ENCODE measurements around the gene PPP3R1. TPM values are rescaled to one million over a fixed set of nuclear protein-coding genes. Genes with fewer than 3 reads are reported as not detected.

The PPP3R1 gene
- total RNA-seq, 1 donor from 2014 or later = 72.3 TPM

GRCh38 chr2:68240446-68240845 is 11.9 kb downstream of the PPP3R1 start:
- H3K4me3 Mint-ChIP-seq (ENCODE audit: unreplicated experiment) = no peak overlapping the region
- peaks cover 56% of the 10 kb centered on the region for H3K4me1 Mint-ChIP-seq (ENCODE audit: low read depth)
- TF ChIP-seq, protein P1, sequence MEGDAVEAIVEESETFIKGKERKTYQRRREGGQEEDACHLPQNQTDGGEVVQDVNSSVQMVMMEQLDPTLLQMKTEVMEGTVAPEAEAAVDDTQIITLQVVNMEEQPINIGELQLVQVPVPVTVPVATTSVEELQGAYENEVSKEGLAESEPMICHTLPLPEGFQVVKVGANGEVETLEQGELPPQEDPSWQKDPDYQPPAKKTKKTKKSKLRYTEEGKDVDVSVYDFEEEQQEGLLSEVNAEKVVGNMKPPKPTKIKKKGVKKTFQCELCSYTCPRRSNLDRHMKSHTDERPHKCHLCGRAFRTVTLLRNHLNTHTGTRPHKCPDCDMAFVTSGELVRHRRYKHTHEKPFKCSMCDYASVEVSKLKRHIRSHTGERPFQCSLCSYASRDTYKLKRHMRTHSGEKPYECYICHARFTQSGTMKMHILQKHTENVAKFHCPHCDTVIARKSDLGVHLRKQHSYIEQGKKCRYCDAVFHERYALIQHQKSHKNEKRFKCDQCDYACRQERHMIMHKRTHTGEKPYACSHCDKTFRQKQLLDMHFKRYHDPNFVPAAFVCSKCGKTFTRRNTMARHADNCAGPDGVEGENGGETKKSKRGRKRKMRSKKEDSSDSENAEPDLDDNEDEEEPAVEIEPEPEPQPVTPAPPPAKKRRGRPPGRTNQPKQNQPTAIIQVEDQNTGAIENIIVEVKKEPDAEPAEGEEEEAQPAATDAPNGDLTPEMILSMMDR (IDR thresholded peaks at IDR 0.05) = no peak
- no peaks in the 10 kb centered on the region for H3K27me3 Mint-ChIP-seq (ENCODE audit: low read depth)
- H3K9me3 Mint-ChIP-seq (ENCODE audit: low read depth) = no peaks in the 10 kb centered on the region
- no peaks in the 10 kb centered on the region for H3K36me3 Mint-ChIP-seq (ENCODE audit: low read depth)
- H3K27ac Mint-ChIP-seq (ENCODE audit: unreplicated experiment) = peak overlapping the region; percentile 24
- no peak for DNase-seq (ENCODE audit: low spot score)

DNA sequence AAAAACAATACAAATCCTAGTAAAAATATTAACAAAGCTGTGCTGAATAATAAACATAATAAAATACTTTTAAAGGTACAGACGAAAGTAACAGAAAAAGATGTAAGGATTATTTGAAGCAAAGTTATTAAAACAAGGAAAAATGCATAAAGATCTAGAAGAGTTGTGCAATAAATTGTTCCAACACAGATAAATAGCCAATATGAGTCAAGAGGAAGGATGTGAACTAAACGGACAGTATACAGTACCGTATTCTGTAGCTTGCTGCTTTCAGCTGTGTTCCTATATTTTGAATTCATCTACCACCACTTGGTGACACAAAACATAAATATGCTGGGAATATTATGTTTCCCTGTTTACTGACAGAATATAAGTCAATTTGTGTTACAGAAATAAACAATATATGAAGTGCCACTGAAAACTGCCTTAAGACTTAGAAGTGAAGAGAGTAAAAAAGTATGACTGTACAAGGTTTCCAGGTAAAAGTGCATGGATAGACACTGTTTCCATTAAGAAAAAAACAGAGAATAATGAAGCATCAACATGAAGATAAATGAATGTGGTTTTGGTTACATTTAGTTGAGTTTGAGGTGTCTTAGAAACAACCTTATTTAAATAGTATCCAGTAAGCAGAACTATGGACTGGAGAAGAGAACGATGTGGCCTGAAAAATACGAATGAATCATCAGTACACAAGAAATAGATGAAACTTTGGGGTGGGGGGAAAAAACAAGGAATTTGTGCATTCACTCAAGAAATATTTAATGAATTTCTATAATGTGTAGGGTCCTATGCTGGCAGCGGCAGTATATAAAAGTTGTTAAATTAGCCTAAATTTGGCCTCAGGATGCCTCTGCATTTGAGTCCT is 13.1 kb downstream of the PPP3R1 start:
- H3K4me3 Mint-ChIP-seq (ENCODE audit: unreplicated experiment) = no peak overlapping the region
- TF ChIP-seq, protein P1 (IDR thresholded peaks at IDR 0.05) = no peak
- peak overlapping the region; percentile 79 for H3K27ac Mint-ChIP-seq (ENCODE audit: unreplicated experiment)
- no peaks in the 10 kb centered on the region for H3K9me3 Mint-ChIP-seq (ENCODE audit: low read depth)
- peaks cover 60% of the 10 kb centered on the region for H3K4me1 Mint-ChIP-seq (ENCODE audit: low read depth)
- H3K27me3 Mint-ChIP-seq (ENCODE audit: low read depth) = no peaks in the 10 kb centered on the region
- no peaks in the 10 kb centered on the region for H3K36me3 Mint-ChIP-seq (ENCODE audit: low read depth)
- no peak for DNase-seq (ENCODE audit: low spot score)

GRCh38 chr2:68237976-68238580 is 14.3 kb downstream of the PPP3R1 start:
- Mint-ChIP-seq H3K27ac (ENCODE audit: unreplicated experiment) (peak overlapping the region; percentile 79), H3K9me3 (ENCODE audit: low read depth) (no peaks in the 10 kb centered on the region), H3K27me3 (ENCODE audit: low read depth) (no peaks in the 10 kb centered on the region), H3K4me3 (ENCODE audit: unreplicated experiment) (no peak overlapping the region), H3K4me1 (ENCODE audit: low read depth) (peaks cover 58% of the 10 kb centered on the region), H3K36me3 (ENCODE audit: low read depth) (no peaks in the 10 kb centered on the region)
- no peak for DNase-seq (ENCODE audit: low spot score)
- TF ChIP-seq, protein P1 (IDR thresholded peaks at IDR 0.05) = no peak

DNA sequence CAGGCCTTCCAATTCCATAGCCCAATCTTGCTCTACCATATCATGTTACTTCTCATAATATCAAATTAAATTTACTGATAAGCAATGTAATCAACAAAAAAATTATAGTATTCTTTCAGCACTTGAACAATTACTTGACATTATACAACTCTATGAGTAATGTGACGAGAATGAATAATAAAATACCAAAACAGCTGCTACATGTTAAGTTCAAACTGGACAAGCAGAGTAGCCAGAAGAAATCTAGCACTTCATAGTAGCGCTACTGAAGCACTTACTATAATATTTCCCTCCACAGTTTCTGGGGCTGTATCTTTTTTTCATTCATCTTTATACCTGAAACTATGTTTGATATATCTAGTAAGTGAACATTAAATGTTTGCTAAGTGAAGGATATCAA is 14.9 kb downstream of the PPP3R1 start:
- H3K36me3 Mint-ChIP-seq (ENCODE audit: low read depth) = no peaks in the 10 kb centered on the region
- peaks cover 56% of the 10 kb centered on the region for H3K4me1 Mint-ChIP-seq (ENCODE audit: low read depth)
- no peak overlapping the region for H3K4me3 Mint-ChIP-seq (ENCODE audit: unreplicated experiment)

GRCh38 chr2:68236876-68237275 is 15.5 kb downstream of the PPP3R1 start:
- no peak for DNase-seq (ENCODE audit: low spot score)
- TF ChIP-seq, protein P1 (IDR thresholded peaks at IDR 0.05) = no peak
- H3K27ac Mint-ChIP-seq (ENCODE audit: unreplicated experiment) = peak overlapping the region; percentile 71
- no peaks in the 10 kb centered on the region for H3K36me3 Mint-ChIP-seq (ENCODE audit: low read depth)
- H3K9me3 Mint-ChIP-seq (ENCODE audit: low read depth) = no peaks in the 10 kb centered on the region
- H3K4me1 Mint-ChIP-seq (ENCODE audit: low read depth) = peaks cover 56% of the 10 kb centered on the region
- H3K4me3 Mint-ChIP-seq (ENCODE audit: unreplicated experiment) = no peak overlapping the region
- no peaks in the 10 kb centered on the region for H3K27me3 Mint-ChIP-seq (ENCODE audit: low read depth)

More for the DNA sequence above, 14.9 kb downstream of the PPP3R1 start:
- Mint-ChIP-seq H3K27me3 (ENCODE audit: low read depth) (no peaks in the 10 kb centered on the region), H3K27ac (ENCODE audit: unreplicated experiment) (peak overlapping the region; percentile 71), H3K9me3 (ENCODE audit: low read depth) (no peaks in the 10 kb centered on the region)
- TF ChIP-seq, protein P1 (IDR thresholded peaks at IDR 0.05) = no peak
- no peak for DNase-seq (ENCODE audit: low spot score)

Data from chondrocyte (in vitro differentiated cells).